ENCODE results near the gene PLXNA3.
A peak's percentile ranks its signal among the peaks of the same experiment; 100 is the strongest.
"Not testable (repeated sequence)": the region's sequence is repeated elsewhere in the genome, so short reads cannot be mapped to it uniquely, and the experiment has no call there.

Gene PLXNA3

GRCh38 chrX:154478728-154479622 is 20.9 kb downstream of the PLXNA3 start, which contains the start of gene LAGE3:
Gene LAGE3 (minus strand): TSS chrX:154479281. CDS start chrX:154478915, 366 bp downstream.
- DNase-seq (ENCODE audit: low spot score), result peak; percentile 78

- DNase-seq (ENCODE audit: low spot score), result no peak
Measured at GRCh38 chrX:154481195-154481594, 23.1 kb downstream of the PLXNA3 start.

DNA sequence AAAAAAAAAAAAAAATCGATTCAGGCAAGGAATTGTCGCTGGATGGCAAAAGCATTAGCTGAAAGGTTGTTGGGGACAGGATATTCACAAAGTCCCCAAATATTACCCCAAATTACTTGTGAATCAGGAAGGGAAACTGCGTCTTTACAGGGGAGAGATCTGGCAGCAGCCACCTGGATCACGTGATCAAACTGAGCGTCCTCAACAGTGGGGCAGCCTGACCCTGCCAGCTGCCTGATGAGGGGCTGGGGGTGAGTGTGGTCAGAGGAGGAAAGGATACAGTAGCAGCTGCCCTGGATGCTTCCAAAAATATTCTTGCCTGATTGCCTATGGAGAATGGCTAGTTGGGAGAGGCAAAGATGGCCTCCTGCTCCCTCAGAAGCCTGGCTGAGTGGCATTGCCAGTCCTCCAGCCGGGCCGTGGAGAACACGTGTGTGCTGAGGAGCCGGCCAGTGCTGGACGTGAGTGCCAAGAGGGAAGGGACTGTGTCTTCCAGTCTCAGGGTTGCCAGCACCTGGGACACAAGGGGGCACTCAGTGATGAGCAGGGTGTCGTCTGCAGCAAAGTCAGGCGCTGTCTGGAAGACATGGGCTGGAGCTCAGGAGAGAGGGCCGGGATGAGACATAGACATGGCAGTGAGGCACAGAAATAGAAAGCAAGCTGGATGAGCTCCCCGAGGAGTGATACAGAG is 24.0 kb downstream of the PLXNA3 start:
- no peak for DNase-seq (ENCODE audit: low spot score)

DNA sequence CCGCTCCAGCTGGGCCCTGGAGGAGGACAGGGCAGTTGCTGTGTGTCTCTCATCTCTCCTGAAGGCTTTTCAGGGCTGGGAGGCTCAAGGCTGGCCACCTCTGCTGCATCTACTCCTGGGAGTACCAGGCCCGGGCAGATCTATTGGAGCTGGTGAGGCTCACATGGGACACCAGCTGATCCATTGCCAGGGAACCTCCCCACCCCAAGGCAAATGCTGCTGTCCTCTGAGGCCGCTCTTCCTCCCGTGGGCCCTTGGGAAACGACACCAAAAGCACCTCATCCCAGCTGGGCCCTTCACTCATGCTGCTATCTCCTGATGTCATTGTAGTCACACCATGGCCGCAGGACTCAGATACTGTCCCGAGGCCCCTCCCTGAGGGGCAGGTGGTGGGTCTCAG is 24.7 kb downstream of the PLXNA3 start:
- DNase-seq (ENCODE audit: low spot score), result no peak

DNA sequence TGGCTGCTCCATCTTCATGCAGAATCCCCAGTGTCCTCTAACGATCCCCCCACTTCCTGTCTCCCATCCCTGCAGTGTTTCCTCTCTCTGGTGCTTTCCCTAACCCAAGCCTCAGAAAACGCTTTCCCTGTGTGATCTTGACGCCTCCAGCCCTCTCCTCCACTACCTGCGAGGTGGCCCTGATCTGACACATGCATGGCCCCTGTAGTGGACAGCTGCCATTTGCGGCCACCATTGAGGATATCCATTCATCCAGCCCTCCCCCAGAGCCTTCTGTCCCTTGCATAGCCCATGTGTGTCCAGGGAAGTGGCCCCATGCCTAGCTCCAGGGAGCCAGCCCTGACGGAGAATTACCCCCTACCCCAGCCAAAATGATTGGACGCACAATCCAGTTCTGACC is 25.2 kb downstream of the PLXNA3 start:
- no peak for DNase-seq (ENCODE audit: low spot score)

- DNase-seq (ENCODE audit: low spot score), result no peak
Measured at GRCh38 chrX:154484255-154485149, 26.4 kb downstream of the PLXNA3 start.

DNA sequence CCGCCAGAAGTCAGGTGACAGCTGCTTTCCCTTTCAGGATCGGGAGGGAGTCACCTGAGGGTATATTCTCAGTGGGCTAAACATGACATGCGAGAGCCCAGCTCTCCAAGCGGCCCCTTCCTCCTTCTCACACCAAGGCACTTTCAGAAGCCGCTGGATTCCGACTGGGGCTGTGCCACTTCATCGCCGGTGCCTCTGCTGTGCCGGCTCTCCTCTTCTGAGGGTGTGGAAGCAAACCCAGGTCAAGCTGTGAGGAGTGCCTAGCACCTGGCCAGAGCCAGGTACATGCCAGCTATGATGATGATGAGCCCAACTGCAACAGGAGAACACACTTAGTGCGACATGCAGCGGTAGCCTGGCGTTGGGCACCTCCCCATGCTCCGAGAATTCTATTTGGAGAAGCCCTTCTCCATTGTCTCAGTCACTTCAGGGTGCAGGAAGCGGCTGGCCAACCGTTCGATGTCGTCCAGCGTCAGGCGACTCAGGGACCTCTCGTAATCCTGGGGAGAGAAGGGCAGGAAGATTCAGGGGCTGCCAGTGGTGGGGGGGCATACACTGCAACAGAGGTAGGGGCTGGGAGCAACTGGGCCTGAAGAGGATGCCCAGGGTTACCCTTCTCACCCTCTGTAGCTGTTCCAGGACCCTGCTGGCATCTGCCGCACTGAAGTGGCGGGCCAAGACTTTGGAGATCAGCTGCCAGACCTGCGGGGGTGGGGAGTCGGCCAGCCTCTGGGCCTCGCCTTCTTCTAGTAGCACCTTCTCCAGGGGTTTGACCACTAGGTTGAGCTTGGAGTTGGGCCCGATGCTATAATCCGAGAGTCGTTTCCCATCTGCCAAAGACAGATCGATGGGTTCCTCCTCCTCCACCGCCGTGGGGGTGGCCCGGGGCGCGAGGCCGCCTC is 27.3 kb downstream of the PLXNA3 start:
- DNase-seq (ENCODE audit: low spot score), result no peak

DNA sequence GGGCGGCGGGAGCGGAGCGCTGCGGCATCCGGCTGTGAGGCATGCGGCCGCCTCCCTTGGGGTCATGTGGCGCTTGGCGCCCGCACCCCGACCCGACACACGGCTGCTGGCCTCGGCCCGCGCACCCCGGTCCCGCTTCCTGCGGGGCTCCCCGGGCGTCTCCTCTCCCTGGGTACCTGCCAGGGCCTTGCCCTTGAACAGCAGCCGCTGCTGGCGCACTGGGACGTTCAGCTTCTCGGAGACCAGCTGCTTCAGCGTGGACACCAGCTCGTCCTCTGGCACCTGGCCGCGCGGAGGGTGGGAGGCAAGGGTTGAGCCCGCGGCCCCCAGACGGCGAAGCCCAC is 27.9 kb downstream of the PLXNA3 start:
- DNase-seq (ENCODE audit: low spot score), result no peak

DNA sequence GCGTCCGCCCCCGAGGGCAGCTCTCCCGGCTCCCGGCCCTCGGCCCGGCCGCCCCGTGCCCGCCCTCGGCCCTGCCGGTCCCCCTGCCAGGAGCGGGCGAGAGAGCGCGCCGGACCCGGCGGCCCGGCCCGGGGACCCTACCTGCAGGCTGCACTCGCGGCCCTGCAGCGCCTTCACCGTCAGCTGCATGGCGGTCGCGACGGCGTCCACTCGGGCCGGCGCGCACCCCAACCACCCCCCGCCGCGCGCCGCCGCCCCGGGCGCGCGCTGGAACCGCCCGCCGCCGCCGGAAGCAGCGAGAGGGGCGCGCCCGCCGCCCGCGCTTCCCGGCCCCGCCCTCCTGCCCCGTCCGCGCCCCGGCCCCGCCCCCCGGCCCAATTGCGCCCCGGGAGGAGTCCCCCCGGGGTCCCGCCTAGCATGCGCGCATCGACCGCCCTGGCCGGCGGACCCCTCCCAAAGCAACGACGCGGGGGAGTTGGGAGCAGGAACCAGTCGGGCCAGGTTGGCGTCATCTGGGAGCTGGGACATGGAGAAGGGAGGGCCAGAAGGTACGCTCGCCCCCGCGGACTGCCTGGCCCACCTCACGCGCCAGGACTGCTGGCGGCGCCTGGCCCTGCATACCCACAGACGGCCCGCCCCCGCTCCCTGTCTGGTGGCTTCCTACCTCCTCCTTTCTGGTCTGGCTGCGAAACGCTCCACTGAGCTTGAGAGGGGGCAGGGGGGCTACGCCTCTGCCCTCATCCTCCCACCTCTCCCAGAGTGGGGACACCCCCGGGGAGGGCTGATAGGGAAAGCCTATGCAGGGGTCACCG is 28.5 kb downstream of the PLXNA3 start, which contains the start of gene UBL4A:
TSS of gene UBL4A (minus strand) at position 220 of the 812 bp plus-strand sequence. CDS start at position 189, 31 bp downstream.
- no peak for DNase-seq (ENCODE audit: low spot score)

DNA sequence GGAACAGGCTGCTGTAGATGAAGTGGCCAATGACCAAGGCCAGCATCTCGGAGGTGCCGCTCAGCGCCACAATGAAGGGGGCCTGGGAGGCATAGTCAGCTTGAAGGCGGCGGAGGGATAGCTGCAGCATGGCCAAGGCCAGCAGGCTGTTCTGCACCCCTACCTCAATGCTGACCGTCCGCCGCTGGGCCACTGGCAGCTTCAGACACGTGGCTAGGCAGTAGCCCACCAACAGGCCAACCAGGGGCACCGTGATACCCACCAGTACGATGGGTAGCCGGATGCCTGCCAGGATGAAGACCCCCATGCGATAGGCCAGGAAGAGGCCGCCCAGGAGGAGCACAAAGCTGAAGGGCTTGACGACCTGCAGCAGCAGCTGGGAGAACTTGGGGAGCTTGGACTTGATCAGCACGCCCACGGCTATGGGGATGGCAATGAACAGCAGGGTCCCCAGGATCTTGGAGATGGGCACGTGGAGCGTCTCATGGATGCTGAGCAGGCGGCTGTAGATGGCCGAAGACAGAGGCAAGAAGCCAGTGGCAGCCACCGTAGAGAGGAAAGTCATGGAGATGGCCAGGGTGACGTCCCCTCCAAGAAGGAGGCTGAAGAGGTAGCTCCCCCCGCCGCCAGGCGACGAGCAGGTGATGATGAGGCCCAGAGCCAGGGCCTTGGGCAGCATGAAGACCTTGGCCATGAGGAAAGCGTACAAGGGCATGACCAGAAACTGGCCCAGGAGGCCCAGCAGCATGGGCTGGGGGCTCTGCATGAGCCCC is 29.6 kb downstream of the PLXNA3 start:
- DNase-seq (ENCODE audit: low spot score), result no peak

GRCh38 chrX:154488336-154489075 is 30.4 kb downstream of the PLXNA3 start:
- no peak for DNase-seq (ENCODE audit: low spot score)

DNA sequence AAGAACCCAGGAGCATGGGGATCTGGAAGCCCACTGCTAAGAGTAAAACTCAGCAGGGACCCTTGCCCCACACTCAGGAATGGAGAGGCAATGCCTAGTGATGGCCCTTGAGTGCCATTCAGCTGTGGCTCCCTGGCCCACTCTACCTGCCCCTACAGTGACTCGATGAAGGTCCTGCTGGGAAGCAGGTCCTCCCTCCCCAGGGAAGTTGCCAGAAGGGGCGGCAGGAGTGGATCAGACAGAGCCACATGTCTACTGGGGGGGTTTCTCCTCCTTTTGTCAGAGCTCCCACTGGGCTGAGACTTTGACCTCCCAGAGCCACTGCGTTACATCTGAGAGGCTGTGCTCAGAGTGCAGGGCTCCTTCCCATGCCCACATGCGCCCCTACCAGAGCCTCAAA is 31.1 kb downstream of the PLXNA3 start:
- no peak for DNase-seq (ENCODE audit: low spot score)

- no peak for DNase-seq (ENCODE audit: low spot score)
Measured at GRCh38 chrX:154490021-154490413, 31.9 kb downstream of the PLXNA3 start.

GRCh38 chrX:154490414-154491083 is 32.5 kb downstream of the PLXNA3 start, which contains the start of gene SLC10A3:
Gene SLC10A3 (minus strand): TSS chrX:154490629. CDS start chrX:154488940, 1,689 bp downstream.
- DNase-seq (ENCODE audit: low spot score), result peak; percentile 92

GRCh38 chrX:154494715-154495114 is 36.6 kb downstream of the PLXNA3 start:
- no peak for DNase-seq (ENCODE audit: low spot score)

DNA sequence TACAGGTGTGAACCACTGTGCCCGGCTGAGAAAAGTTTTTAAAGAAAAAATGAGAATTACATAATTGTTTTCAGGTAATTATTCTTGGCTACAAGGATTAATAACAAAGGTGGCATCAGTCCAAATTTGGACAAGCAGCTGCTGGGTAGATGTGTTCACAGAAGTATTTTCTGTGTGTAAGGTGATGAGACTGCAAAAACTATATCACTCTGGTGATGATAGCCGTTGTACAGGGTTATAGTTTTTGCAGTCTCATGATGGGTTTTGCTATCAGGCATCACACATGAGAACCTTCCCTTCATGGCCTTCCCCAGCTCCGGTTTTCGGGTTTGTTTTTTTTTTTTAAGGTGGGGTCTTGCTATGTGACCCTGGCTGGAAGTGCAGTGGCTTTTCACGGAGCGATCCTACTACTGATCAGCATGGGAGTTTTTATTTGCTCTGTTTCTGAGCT is 37.4 kb downstream of the PLXNA3 start:
- DNase-seq (ENCODE audit: low spot score), result no peak

DNA sequence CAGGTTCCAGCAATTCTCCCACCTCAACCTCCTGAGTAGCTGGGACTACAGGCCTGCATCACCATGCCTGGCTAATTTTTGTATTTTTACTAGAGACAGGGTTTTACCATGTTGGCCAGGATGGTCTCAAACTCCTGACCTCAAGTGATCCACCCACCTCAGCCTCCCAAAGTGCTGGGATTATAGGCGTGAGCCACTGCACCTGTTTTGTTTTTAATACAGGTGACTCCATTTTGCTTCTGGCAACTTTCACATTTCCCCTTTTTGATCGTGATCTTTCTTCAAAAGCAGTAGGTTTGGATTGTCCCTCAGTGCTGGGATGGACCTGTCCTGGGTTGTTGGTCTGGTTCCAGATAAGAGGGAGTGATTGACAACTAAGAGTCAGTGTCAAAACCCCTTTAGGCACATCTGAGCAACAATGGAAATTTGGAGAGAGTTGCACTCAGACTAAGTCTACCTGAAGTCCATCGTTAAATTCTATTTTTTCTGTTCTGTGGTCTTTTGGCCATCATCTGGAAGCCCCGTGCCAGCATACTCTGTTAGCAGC is 38.6 kb downstream of the PLXNA3 start:
- DNase-seq (ENCODE audit: low spot score), result not testable (repeated sequence)

- DNase-seq (ENCODE audit: low spot score), result not testable (repeated sequence)
Measured at GRCh38 chrX:154501423-154501822, 43.3 kb downstream of the PLXNA3 start.
